ENCODE measurements around the gene FBXO48. TPM values are rescaled to one million over a fixed set of nuclear protein-coding genes. Genes with fewer than 3 reads are reported as not detected.

FBXO48 gene
- total and polyA plus RNA-seq, 2 experiments from 2014 or later = 1.1 to 1.3 TPM

DNA sequence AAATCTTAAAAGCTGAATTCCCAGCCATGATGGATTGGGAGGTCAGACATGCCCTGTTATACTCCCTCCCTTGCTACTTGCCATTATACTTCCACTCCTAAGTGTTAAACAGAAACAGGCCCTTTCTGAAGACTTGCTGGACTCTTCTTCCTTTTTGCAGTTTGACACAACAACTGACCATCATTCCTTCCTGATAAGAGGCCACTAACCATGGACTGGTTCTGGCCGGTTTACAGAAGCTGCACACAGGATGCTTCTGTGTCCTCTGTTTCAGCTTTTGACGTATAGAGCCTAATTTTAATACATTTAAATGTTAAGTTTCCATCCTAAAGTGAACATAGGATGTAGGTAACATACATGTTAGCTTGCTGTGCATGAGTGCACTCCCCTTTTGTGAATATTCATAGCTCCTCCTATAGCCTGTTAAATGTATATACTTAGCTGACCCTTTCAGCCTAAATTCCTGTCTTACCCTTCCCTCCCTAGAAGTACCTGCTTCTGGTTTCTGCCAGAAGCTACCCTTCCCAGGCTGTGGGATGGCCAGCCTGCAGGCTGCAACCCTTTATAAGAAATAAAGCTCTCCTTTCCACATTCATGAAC lies 13.2 kb downstream of the FBXO48 start:
- Histone ChIP-seq H3K36me3 (ENCODE audit: insufficient read depth) (no peaks in the 10 kb centered on the region), H3F3A (replicated peaks; ENCODE audit: low read depth) (no peaks in the 10 kb centered on the region), H3K9me2 (ENCODE audit: insufficient read depth) (0 out of 2 replicates have a peak, but pooled peaks cover 4% of the 10 kb centered on the region), H3K4me2 (no peak overlapping the region), H3K4me1 (ENCODE audit: insufficient read depth) (no peaks in the 10 kb centered on the region), H3K27me3 (ENCODE audit: insufficient read depth) (no peaks in the 10 kb centered on the region), H3K79me2 (replicated peaks; ENCODE audit: insufficient read depth) (no peaks in the 10 kb centered on the region), H2AFZ (peak overlapping the region; percentile 72; the same call in 1 of the 2 replicates), H3K4me3 (no peak overlapping the region), H4K20me1 (replicated peaks; ENCODE audit: insufficient read depth) (no peaks in the 10 kb centered on the region), H3K27ac (ENCODE audit: low read depth) (no peak overlapping the region)
- TF ChIP-seq JUNB (IDR thresholded peaks at IDR 0.05; ENCODE audit: unreplicated experiment) (no peak), EZH2 (IDR thresholded peaks at IDR 0.05; ENCODE audit: low read depth, unreplicated experiment) (no peak), STAT1 (IDR thresholded peaks at IDR 0.05; ENCODE audit: unreplicated experiment) (no peak), EZH2phosphoT487 (IDR thresholded peaks at IDR 0.05; ENCODE audit: unreplicated experiment) (no peak), ZNF114 (CRISPR knock-in tag; IDR thresholded peaks at IDR 0.05) (no peak), ZNF331 (CRISPR knock-in tag; IDR thresholded peaks at IDR 0.05; ENCODE audit: low read depth) (no peak), POLR2AphosphoS5 (IDR thresholded peaks at IDR 0.05; ENCODE audit: low read depth) (no peak), CREB1 (CRISPR knock-in tag; IDR thresholded peaks at IDR 0.05; ENCODE audit: low read depth) (no peak), NANOG (IDR thresholded peaks at IDR 0.05; ENCODE audit: borderline replicate concordance) (no peak)
- TF ChIP-seq, protein P1, sequence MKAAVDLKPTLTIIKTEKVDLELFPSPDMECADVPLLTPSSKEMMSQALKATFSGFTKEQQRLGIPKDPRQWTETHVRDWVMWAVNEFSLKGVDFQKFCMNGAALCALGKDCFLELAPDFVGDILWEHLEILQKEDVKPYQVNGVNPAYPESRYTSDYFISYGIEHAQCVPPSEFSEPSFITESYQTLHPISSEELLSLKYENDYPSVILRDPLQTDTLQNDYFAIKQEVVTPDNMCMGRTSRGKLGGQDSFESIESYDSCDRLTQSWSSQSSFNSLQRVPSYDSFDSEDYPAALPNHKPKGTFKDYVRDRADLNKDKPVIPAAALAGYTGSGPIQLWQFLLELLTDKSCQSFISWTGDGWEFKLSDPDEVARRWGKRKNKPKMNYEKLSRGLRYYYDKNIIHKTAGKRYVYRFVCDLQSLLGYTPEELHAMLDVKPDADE (IDR thresholded peaks at IDR 0.05) = no peak
- TF ChIP-seq, protein P2, sequence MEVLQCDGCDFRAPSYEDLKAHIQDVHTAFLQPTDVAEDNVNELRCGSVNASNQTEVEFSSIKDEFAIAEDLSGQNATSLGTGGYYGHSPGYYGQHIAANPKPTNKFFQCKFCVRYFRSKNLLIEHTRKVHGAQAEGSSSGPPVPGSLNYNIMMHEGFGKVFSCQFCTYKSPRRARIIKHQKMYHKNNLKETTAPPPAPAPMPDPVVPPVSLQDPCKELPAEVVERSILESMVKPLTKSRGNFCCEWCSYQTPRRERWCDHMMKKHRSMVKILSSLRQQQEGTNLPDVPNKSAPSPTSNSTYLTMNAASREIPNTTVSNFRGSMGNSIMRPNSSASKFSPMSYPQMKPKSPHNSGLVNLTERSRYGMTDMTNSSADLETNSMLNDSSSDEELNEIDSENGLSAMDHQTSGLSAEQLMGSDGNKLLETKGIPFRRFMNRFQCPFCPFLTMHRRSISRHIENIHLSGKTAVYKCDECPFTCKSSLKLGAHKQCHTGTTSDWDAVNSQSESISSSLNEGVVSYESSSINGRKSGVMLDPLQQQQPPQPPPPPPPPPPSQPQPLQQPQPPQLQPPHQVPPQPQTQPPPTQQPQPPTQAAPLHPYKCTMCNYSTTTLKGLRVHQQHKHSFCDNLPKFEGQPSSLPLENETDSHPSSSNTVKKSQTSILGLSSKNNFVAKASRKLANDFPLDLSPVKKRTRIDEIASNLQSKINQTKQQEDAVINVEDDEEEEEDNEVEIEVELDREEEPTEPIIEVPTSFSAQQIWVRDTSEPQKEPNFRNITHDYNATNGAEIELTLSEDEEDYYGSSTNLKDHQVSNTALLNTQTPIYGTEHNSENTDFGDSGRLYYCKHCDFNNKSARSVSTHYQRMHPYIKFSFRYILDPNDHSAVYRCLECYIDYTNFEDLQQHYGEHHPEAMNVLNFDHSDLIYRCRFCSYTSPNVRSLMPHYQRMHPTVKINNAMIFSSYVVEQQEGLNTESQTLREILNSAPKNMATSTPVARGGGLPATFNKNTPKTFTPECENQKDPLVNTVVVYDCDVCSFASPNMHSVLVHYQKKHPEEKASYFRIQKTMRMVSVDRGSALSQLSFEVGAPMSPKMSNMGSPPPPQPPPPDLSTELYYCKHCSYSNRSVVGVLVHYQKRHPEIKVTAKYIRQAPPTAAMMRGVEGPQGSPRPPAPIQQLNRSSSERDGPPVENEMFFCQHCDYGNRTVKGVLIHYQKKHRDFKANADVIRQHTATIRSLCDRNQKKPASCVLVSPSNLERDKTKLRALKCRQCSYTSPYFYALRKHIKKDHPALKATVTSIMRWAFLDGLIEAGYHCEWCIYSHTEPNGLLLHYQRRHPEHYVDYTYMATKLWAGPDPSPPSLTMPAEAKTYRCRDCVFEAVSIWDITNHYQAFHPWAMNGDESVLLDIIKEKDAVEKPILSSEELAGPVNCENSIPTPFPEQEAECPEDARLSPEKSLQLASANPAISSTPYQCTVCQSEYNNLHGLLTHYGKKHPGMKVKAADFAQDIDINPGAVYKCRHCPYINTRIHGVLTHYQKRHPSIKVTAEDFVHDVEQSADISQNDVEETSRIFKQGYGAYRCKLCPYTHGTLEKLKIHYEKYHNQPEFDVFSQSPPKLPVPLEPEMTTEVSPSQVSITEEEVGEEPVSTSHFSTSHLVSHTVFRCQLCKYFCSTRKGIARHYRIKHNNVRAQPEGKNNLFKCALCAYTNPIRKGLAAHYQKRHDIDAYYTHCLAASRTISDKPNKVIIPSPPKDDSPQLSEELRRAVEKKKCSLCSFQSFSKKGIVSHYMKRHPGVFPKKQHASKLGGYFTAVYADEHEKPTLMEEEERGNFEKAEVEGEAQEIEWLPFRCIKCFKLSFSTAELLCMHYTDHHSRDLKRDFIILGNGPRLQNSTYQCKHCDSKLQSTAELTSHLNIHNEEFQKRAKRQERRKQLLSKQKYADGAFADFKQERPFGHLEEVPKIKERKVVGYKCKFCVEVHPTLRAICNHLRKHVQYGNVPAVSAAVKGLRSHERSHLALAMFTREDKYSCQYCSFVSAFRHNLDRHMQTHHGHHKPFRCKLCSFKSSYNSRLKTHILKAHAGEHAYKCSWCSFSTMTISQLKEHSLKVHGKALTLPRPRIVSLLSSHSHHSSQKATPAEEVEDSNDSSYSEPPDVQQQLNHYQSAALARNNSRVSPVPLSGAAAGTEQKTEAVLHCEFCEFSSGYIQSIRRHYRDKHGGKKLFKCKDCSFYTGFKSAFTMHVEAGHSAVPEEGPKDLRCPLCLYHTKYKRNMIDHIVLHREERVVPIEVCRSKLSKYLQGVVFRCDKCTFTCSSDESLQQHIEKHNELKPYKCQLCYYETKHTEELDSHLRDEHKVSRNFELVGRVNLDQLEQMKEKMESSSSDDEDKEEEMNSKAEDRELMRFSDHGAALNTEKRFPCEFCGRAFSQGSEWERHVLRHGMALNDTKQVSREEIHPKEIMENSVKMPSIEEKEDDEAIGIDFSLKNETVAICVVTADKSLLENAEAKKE (CRISPR knock-in tag; IDR thresholded peaks at IDR 0.05) = no peak
- TF ChIP-seq, protein P3, sequence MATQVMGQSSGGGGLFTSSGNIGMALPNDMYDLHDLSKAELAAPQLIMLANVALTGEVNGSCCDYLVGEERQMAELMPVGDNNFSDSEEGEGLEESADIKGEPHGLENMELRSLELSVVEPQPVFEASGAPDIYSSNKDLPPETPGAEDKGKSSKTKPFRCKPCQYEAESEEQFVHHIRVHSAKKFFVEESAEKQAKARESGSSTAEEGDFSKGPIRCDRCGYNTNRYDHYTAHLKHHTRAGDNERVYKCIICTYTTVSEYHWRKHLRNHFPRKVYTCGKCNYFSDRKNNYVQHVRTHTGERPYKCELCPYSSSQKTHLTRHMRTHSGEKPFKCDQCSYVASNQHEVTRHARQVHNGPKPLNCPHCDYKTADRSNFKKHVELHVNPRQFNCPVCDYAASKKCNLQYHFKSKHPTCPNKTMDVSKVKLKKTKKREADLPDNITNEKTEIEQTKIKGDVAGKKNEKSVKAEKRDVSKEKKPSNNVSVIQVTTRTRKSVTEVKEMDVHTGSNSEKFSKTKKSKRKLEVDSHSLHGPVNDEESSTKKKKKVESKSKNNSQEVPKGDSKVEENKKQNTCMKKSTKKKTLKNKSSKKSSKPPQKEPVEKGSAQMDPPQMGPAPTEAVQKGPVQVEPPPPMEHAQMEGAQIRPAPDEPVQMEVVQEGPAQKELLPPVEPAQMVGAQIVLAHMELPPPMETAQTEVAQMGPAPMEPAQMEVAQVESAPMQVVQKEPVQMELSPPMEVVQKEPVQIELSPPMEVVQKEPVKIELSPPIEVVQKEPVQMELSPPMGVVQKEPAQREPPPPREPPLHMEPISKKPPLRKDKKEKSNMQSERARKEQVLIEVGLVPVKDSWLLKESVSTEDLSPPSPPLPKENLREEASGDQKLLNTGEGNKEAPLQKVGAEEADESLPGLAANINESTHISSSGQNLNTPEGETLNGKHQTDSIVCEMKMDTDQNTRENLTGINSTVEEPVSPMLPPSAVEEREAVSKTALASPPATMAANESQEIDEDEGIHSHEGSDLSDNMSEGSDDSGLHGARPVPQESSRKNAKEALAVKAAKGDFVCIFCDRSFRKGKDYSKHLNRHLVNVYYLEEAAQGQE (IDR thresholded peaks at IDR 0.05; ENCODE audit: unreplicated experiment) = no peak
- TF ChIP-seq, protein P4, sequence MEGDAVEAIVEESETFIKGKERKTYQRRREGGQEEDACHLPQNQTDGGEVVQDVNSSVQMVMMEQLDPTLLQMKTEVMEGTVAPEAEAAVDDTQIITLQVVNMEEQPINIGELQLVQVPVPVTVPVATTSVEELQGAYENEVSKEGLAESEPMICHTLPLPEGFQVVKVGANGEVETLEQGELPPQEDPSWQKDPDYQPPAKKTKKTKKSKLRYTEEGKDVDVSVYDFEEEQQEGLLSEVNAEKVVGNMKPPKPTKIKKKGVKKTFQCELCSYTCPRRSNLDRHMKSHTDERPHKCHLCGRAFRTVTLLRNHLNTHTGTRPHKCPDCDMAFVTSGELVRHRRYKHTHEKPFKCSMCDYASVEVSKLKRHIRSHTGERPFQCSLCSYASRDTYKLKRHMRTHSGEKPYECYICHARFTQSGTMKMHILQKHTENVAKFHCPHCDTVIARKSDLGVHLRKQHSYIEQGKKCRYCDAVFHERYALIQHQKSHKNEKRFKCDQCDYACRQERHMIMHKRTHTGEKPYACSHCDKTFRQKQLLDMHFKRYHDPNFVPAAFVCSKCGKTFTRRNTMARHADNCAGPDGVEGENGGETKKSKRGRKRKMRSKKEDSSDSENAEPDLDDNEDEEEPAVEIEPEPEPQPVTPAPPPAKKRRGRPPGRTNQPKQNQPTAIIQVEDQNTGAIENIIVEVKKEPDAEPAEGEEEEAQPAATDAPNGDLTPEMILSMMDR (conservative IDR thresholded peaks at IDR 0.05; ENCODE audit: low read depth in 2 of 2) = no peak
- Mint-ChIP-seq H3K4me3 (no peak overlapping the region), H3K36me3 (ENCODE audit: low read depth) (no peaks in the 10 kb centered on the region), H3K9me3 (no peaks in the 10 kb centered on the region), H3K27me3 (ENCODE audit: insufficient read depth, low read depth, poor library complexity) (peaks cover 2% of the 10 kb centered on the region), H3K4me1 (no peaks in the 10 kb centered on the region), H3K27ac (no peak overlapping the region)
- DNase-seq (ENCODE audit: low spot score) = no peak
- no peak for ATAC-seq
